ENCODE results near the gene SLC35G3. TPM values are rescaled to one million over a fixed set of nuclear protein-coding genes. Genes with fewer than 3 reads are reported as not detected.
"Not testable (repeated sequence)": the region's sequence is repeated elsewhere in the genome, so short reads cannot be mapped to it uniquely, and the experiment has no call there.

The SLC35G3 gene
- total RNA-seq, 6 experiments from 2014 or later, result not detected

- no peaks in the 10 kb centered on the region for H3K9me3 Mint-ChIP-seq
- no peaks in the 10 kb centered on the region for H3K4me1 Mint-ChIP-seq (ENCODE audit: low read depth)
- peaks cover 25% of the 10 kb centered on the region for H3K27me3 Mint-ChIP-seq (ENCODE audit: insufficient read depth)
- no peak overlapping the region for H3K27ac Mint-ChIP-seq
- DNase-seq, result no peak
- no peak overlapping the region for H3K4me3 Mint-ChIP-seq
- TF ChIP-seq CTCF (IDR thresholded peaks at IDR 0.05), result no peak
- no peaks in the 10 kb centered on the region for H3K36me3 Mint-ChIP-seq (ENCODE audit: low read depth)
These were observed 33.6 kb downstream of the SLC35G3 start for GRCh38 chr17:35160354-35161201.

DNA sequence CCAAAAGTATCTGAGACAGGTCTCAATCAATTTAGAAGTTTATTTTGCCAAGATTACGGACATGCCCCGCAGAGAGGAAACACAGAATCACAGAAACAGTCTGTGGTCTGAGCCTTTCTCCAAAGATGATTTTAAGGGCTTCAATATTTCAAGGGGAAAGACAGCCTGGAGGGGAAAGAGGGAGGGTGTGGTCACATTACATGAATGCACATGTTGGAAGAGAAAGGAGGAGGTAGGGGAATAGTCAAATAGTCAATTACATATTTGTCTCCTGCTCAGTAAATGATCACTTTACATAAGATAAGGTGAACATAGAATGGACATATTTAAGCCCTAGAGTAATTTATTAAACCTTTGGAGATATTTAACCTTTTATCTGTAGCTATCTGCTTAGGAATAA, 34.3 kb downstream of the SLC35G3 start:
- Mint-ChIP-seq H3K27me3 (ENCODE audit: insufficient read depth) (peaks cover 30% of the 10 kb centered on the region), H3K36me3 (ENCODE audit: low read depth) (no peaks in the 10 kb centered on the region), H3K4me1 (ENCODE audit: low read depth) (no peaks in the 10 kb centered on the region), H3K9me3 (no peaks in the 10 kb centered on the region), H3K27ac (no peak overlapping the region), H3K4me3 (no peak overlapping the region)
- TF ChIP-seq CTCF (IDR thresholded peaks at IDR 0.05), result no peak
- no peak for DNase-seq

GRCh38 chr17:35155246-35155645, 38.9 kb downstream of the SLC35G3 start:
- TF ChIP-seq CTCF (IDR thresholded peaks at IDR 0.05), result no peak
- Mint-ChIP-seq H3K36me3 (ENCODE audit: low read depth) (no peaks in the 10 kb centered on the region), H3K4me1 (ENCODE audit: low read depth) (no peaks in the 10 kb centered on the region), H3K27me3 (ENCODE audit: insufficient read depth) (peaks cover 47% of the 10 kb centered on the region), H3K9me3 (no peaks in the 10 kb centered on the region), H3K4me3 (no peak overlapping the region), H3K27ac (no peak overlapping the region)
- no peak for DNase-seq

- Mint-ChIP-seq H3K27me3 (ENCODE audit: insufficient read depth) (peaks cover 51% of the 10 kb centered on the region), H3K9me3 (no peaks in the 10 kb centered on the region), H3K27ac (no peak overlapping the region), H3K36me3 (ENCODE audit: low read depth) (no peaks in the 10 kb centered on the region), H3K4me3 (no peak overlapping the region), H3K4me1 (ENCODE audit: low read depth) (no peaks in the 10 kb centered on the region)
- DNase-seq, result no peak
- TF ChIP-seq CTCF (IDR thresholded peaks at IDR 0.05), result no peak
These were observed 39.7 kb downstream of the SLC35G3 start for GRCh38 chr17:35154196-35155165.

DNA sequence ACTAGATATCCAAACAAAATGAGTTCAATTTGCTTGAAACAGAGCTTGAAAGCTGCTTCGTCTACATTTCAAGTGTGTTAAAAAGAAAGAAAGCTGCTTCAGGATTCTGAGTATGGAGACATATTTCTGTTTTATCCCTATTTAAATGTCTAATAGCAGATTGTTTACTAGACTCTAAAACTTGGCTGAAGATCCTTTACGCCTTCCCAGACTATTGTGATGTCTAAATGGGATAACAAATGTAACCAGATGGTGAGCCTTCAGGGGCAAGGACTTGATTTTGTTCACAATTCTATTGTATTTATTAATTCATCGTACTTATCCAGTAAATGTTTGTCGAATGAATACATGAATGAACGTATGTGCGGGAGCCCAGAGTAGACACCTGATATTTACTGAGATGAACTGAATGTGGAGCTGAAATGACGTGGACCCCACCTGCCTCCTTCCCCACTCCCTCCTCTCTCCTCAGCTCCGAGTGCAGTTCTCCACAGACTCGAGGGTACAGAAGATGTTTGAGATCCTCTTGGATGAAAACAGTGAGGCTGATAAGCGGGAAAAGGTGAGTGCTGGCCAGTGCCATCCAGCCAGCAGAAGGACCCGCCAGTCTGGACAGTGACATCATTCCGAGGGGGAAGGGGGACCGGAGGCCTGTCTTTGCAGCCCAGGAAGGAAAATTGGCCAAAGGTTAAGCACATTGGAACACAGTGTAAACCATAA, 41.6 kb downstream of the SLC35G3 start:
- H3K9me3 Mint-ChIP-seq, result no peaks in the 10 kb centered on the region
- peaks cover 58% of the 10 kb centered on the region for H3K27me3 Mint-ChIP-seq (ENCODE audit: insufficient read depth)
- no peak overlapping the region for H3K4me3 Mint-ChIP-seq
- DNase-seq, result no peak
- no peaks in the 10 kb centered on the region for H3K36me3 Mint-ChIP-seq (ENCODE audit: low read depth)
- no peak for TF ChIP-seq CTCF (IDR thresholded peaks at IDR 0.05)
- H3K27ac Mint-ChIP-seq, result no peak overlapping the region
- no peaks in the 10 kb centered on the region for H3K4me1 Mint-ChIP-seq (ENCODE audit: low read depth)

DNA sequence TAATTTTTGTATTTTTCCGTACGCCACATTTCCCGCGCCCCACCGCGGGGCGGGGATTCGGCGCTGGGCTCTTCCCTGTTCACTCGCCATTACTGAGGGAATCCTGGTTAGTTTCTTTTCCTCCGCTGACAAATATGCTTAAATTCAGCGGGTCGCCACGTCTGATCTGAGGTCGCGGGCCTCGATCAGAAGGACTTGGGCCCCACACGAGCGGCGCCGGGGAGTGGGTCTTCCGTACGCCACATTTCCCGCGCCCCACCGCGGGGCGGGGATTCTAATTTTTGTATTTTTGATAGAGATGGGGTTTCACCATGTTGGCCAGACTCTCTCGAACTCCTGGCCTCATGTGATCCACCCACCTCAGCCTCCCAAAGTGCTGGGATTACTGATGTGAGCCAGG, 43.1 kb downstream of the SLC35G3 start:
- H3K27ac Mint-ChIP-seq; H3K9me3 Mint-ChIP-seq; H3K4me1 Mint-ChIP-seq (ENCODE audit: low read depth); H3K4me3 Mint-ChIP-seq; DNase-seq; H3K36me3 Mint-ChIP-seq (ENCODE audit: low read depth): not testable (repeated sequence)
- peaks cover 58% of the 10 kb centered on the region for H3K27me3 Mint-ChIP-seq (ENCODE audit: insufficient read depth)
